Measurements from ENCODE around the gene ICE1. TPM values are rescaled to one million over a fixed set of nuclear protein-coding genes. Genes with fewer than 3 reads are reported as not detected.

The ICE1 gene
- polyA plus RNA-seq, 2 of the 4 experiments (the other 2 are of a cell fraction) = 16.3 to 33.1 TPM

DNA sequence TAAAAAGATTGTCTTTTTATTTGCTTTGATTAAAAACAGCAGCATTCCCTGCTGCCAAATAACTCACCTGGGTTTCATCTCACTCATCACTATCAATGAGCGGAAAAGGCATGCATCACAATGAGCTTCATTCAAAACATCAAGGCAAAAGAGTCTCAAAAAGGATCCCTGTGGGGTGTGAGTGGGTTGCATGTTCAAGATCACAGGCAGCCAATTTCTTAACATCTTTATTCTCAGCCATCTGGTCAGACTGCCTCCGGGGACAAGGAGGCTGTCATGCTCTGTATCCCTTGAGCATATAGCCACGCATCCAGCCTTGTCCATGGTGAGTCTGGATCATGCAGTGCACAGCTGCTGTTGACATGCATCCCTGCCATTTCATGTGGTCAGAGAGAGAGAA lies 117.1 kb downstream of the ICE1 start:
- H3K4me1 ChIP-seq = no peaks in the 10 kb centered on the region
- no peak overlapping the region for H3K4me2 ChIP-seq
- FAIRE-seq (no peak), DNase-seq (ENCODE audit: low read depth in 1 of 2, low spot score in 1 of 2) (no peak), ATAC-seq (no peak)
- CTCF ChIA-PET = no interaction called here
- WGBS (ENCODE audit: missing lambda C conversion rate) = 10% methylated on average over 3 of the region's 3 CpGs
- H3K9me3 ChIP-seq = no peaks in the 10 kb centered on the region
- TF ChIP-seq CBX2 (IDR thresholded peaks at IDR 0.05; ENCODE audit: borderline replicate concordance, low read depth) = no peak
- no peak for TF ChIP-seq NFE2L2 (conservative IDR thresholded peaks at IDR 0.05; ENCODE audit: low read length)
- POLR2A ChIA-PET = no interaction called here
- no peak overlapping the region for H3K4me3 ChIP-seq
- no peak overlapping the region for H3K27ac ChIP-seq

Data from A549 (cell line).